Natural killer cell (primary cell): ENCODE data around the gene PPP1CB. TPM values are rescaled to one million over a fixed set of nuclear protein-coding genes. Genes with fewer than 3 reads are reported as not detected.

Experiments used
- ATAC-seq, 3 donors: fragments of 150-1000 bp in 2 of 3; fragments of 200-7000 bp in 1 of 3; cut with Tn5 transposase; 1 replicate in 1 of 3; 2 replicates in 2 of 3; pipeline ENCODE4 v1.10.0; 2021; ENCODE audit warnings: mild to moderate bottlenecking in 2 of 3, moderate library complexity in 2 of 3
- DNase-seq, 2 donors: peaks; one replicate each; pipeline versions ENCODE4 v3.0.0 to v3.0.0-alpha.2; 2013 to 2021; ENCODE audit warnings: mixed read lengths in 1 of 2
- H3K27ac ChIP-seq: one replicate; pipeline ENCODE4 v1.5.1; 2013; ENCODE audit warnings: mild to moderate bottlenecking, low read length
- H3K27me3 ChIP-seq: one replicate; pipeline ENCODE4 v1.6.1; 2013; ENCODE audit warnings: low read length; ENCODE audit not compliant: control insufficient read depth, insufficient read depth
- H3K36me3 ChIP-seq: one replicate; pipeline ENCODE4 v1.6.1; 2013; ENCODE audit warnings: low read length; ENCODE audit not compliant: control insufficient read depth, insufficient read depth
- H3K4me1 ChIP-seq: one replicate; pipeline ENCODE4 v1.6.1; 2013; ENCODE audit warnings: low read length; ENCODE audit not compliant: control insufficient read depth, insufficient read depth
- H3K4me3 ChIP-seq: one replicate; pipeline ENCODE4 v1.5.1; 2013; ENCODE audit warnings: low read length
- H3K9me3 ChIP-seq: one replicate; pipeline ENCODE4 v1.6.1; 2013; ENCODE audit warnings: low read length; ENCODE audit not compliant: control insufficient read depth, insufficient read depth
- H3K27ac Mint-ChIP-seq, 2 donors: one replicate each; pipeline ENCODE4 v1.8.0; 2022; ENCODE audit warnings: mild to moderate bottlenecking in 2 of 2, mixed read lengths in 2 of 2, moderate library complexity in 1 of 2
- H3K27me3 Mint-ChIP-seq, 2 donors: one replicate each; pipeline ENCODE4 v1.8.0; 2022; ENCODE audit warnings: low read depth in 2 of 2, mixed read lengths in 2 of 2
- H3K36me3 Mint-ChIP-seq: one replicate; pipeline ENCODE4 v1.8.0; 2022; ENCODE audit warnings: mixed read lengths
- H3K4me1 Mint-ChIP-seq, 2 donors: one replicate each; pipeline ENCODE4 v1.8.0; 2022; ENCODE audit warnings: mixed read lengths in 2 of 2
- H3K4me3 Mint-ChIP-seq: one replicate; pipeline ENCODE4 v1.8.0; 2022; ENCODE audit warnings: mild to moderate bottlenecking, moderate library complexity, mixed read lengths
- H3K9me3 Mint-ChIP-seq, 2 donors: one replicate each; pipeline ENCODE4 v1.8.0; 2022; ENCODE audit warnings: mixed read lengths in 2 of 2
- WGBS: methylation state at CpG from one replicate; pipeline ENCODE4 v1.1.7; 2013; ENCODE audit warnings: missing lambda C conversion rate; ENCODE audit not compliant: insufficient coverage; 5-methylcytosine and 5-hydroxymethylcytosine counted together
- intact Hi-C: fragments of 100-400 bp; cut with micrococcal nuclease; formaldehyde crosslinking; loops from one replicate; pipeline ENCODE4 v1.14.2; 2022
- total RNA-seq, 4 donors: library from RNA; stranded (reverse); fragments of 120-200 nt in 1 of 4; gene quantifications; one replicate each; pipeline versions ENCODE4 v1.2.3 to v1.2.4, GENCODE V29; 2013 to 2022
- TF ChIP-seq, protein P1 (sequence below): fragments of 200-600 bp; IDR thresholded peaks from one replicate; pipeline ENCODE4 v1.8.0; 2022; ENCODE audit warnings: antibody characterized with exemption

Gene PPP1CB
- total RNA-seq, 3 donors from 2014 or later (not counting 1 experiment from before 2014, with no cell fraction given), result 157 to 200 (median 181) TPM

DNA sequence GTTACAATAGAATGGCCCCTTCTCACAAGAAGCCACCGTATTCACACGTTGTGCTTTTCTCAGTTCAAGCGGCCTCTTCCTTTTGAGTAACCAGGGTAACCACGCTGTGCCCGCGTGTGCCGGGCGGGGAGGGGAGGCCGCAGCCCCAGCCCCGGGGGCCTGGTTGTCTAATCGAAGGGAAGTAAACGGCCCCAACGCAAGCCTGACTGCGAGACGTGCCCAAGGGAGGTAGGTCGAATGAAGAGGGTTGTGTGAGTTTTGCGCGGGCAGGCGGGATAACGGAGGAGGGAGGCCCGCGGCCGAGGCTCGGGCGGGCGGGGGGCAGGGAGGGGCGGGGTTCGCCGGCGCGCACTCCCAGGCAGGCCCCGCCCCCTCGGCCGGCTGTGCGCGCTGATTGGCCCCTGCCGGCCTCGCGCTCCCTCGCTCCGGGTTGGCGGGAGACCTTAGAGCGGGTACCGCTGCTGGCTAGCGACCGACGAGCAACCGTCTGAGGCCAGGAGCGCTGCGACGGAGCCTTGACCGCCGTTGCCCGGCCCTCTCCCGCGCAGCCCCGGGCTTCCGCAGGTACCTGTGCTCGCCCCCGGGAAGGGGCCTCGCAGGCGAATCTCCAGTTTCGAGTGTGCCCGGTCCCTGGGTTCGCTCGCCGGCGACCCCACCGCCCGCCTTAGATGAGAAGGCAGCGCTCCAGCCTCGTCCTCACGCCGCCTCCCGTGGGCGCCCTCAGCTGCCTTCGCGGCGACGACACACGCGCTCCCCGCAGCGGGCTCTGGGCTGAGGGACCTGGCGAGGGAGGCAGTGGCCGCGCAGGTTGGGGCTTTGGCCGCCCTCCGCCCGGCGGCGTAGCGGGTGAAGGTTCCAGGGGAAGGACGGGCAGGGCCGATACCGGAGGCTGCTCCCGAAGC lies 59.0 kb downstream of the PPP1CB start, which contains the start of gene SPDYA:
SPDYA (plus strand) TSS at position 451 of the 902 bp plus-strand sequence. CDS start 5,181 bp downstream, outside the sequence.
- H3K9me3 Mint-ChIP-seq, result no peaks in the 10 kb centered on the region
- no peaks in the 10 kb centered on the region for H3K27me3 Mint-ChIP-seq
- peaks cover 14 to 15% of the 10 kb centered on the region in 2 donors for H3K4me1 Mint-ChIP-seq
- peak; percentile 88 to 95 (median 90) for ATAC-seq
- intact Hi-C loops, result loop anchor here (1.0 to 10.0 kb wide), 2 partner anchors 59 to 304 kb away; partner anchors contain the start of genes CLIP4 and PPP1CB
- Histone ChIP-seq H3K4me3 (peak within 1 kb of the TSS; percentile 55), H3K9me3 (no peaks in the 10 kb centered on the region), H3K4me1 (peaks cover 18% of the 10 kb centered on the region), H3K36me3 (peaks cover 3% of the 10 kb centered on the region), H3K27me3 (no peaks in the 10 kb centered on the region), H3K27ac (peak within 1 kb of the TSS; percentile 61)
- 4% methylated on average over 97 of the region's 97 CpGs for WGBS
- peak within 1 kb of the TSS; percentile 89 for H3K4me3 Mint-ChIP-seq
- TF ChIP-seq, protein P1, sequence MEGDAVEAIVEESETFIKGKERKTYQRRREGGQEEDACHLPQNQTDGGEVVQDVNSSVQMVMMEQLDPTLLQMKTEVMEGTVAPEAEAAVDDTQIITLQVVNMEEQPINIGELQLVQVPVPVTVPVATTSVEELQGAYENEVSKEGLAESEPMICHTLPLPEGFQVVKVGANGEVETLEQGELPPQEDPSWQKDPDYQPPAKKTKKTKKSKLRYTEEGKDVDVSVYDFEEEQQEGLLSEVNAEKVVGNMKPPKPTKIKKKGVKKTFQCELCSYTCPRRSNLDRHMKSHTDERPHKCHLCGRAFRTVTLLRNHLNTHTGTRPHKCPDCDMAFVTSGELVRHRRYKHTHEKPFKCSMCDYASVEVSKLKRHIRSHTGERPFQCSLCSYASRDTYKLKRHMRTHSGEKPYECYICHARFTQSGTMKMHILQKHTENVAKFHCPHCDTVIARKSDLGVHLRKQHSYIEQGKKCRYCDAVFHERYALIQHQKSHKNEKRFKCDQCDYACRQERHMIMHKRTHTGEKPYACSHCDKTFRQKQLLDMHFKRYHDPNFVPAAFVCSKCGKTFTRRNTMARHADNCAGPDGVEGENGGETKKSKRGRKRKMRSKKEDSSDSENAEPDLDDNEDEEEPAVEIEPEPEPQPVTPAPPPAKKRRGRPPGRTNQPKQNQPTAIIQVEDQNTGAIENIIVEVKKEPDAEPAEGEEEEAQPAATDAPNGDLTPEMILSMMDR, result no peak
- peak within 1 kb of the TSS; percentile 81 to 92 for H3K27ac Mint-ChIP-seq
- no peaks in the 10 kb centered on the region for H3K36me3 Mint-ChIP-seq
- peak; percentile 83 to 89 for DNase-seq

DNA sequence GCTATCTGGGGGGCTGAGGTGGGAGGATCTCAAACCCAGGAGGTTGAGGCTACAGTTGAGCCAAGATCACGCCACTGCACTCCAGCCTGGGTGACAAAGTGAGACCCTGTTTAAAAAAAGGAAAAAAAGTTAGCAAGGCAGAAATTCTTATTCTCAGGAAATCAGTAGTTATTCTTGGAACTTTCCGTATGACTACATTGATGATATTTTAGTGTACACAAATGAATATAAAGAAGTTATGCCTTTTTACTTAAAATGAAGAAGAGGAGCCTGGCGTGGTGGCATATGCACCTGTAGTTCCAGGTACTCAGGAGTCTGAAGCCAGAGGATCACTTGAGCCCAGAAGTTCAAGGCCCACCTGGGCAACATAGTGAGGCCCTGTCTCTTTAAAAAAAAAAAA lies 66.4 kb downstream of the PPP1CB start:
- TF ChIP-seq, protein P1, result no peak
- no peaks in the 10 kb centered on the region for H3K4me1 Mint-ChIP-seq
- DNase-seq, result no peak
- Histone ChIP-seq H3K27ac (no peak overlapping the region), H3K36me3 (no peaks in the 10 kb centered on the region), H3K9me3 (no peaks in the 10 kb centered on the region), H3K4me3 (no peak overlapping the region), H3K27me3 (no peaks in the 10 kb centered on the region), H3K4me1 (no peaks in the 10 kb centered on the region)
- H3K27me3 Mint-ChIP-seq, result no peaks in the 10 kb centered on the region
- no peaks in the 10 kb centered on the region for H3K9me3 Mint-ChIP-seq
- no peak overlapping the region for H3K4me3 Mint-ChIP-seq
- no peaks in the 10 kb centered on the region for H3K36me3 Mint-ChIP-seq
- no peak for ATAC-seq
- no peak overlapping the region for H3K27ac Mint-ChIP-seq
- WGBS, result 71% methylated on average over 3 of the region's 3 CpGs
- intact Hi-C loops, result loop anchor here (10.0 kb wide), 1 partner anchor 297 kb away; the partner anchor contains the start of gene CLIP4

DNA sequence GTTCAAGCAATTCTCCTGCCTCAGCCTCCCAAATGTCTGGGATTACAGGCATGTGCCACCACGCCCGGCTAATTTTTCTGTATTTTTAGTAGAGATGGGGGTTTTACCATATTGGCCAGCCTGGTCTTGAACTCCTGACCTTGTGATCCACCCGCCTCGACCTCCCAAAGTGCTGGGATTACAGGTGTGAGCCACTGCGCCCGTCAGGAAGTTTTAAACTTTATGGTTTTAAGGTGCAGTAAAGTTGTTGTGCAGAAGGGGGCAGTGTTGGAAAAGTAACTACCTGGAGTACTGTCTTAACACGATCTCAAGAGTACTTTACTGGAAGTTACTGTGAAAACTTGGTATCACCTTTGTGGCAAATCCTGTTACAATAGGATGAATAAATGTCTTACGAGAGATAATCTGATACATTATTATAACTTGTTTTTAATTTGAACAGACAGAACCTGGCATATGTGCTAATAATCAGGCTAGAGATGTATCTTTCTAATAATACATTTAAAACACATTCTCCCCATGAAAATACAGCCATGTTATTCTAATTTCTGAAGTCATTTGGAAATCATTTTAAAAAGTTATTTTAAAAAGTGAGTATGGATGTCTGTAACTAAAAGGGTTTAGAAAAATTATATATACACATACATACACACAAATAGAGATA lies 69.8 kb downstream of the PPP1CB start:
- ATAC-seq, result peak; percentile 86 to 98 (median 94)
- 2% methylated on average over 5 of the region's 8 CpGs for WGBS
- Mint-ChIP-seq H3K4me3 (no peak overlapping the region), H3K9me3 (no peaks in the 10 kb centered on the region), H3K4me1 (no peaks in the 10 kb centered on the region), H3K27me3 (no peaks in the 10 kb centered on the region), H3K27ac (no peak overlapping the region), H3K36me3 (no peaks in the 10 kb centered on the region)
- no peaks in the 10 kb centered on the region for H3K36me3 ChIP-seq
- H3K4me1 ChIP-seq, result no peaks in the 10 kb centered on the region
- H3K27ac ChIP-seq, result no peak overlapping the region
- peak; percentile 24 to 86 for DNase-seq
- TF ChIP-seq, protein P1, result peak; percentile 78
- H3K27me3 ChIP-seq, result no peaks in the 10 kb centered on the region
- no peaks in the 10 kb centered on the region for H3K9me3 ChIP-seq
- intact Hi-C loops, result loop anchor here (1.0 to 10.0 kb wide), 5 partner anchors 73 to 1021 kb away; partner anchors contain the start of gene WDR43
- H3K4me3 ChIP-seq, result no peak overlapping the region
